Stimulated activated CD8-positive, alpha-beta memory T cell treated with anti-CD3 and anti-CD28 coated beads, Interleukin-15, amount 100 ng/mL, for 1 hour (primary cell): Measurements from ENCODE around the gene P2RX4.
"Not testable (repeated sequence)": the region's sequence is repeated elsewhere in the genome, so short reads cannot be mapped to it uniquely, and the experiment has no call there.

Source experiments
- DNase-seq: peaks from one replicate; pipeline ENCODE4 v3.0.0-alpha.2; 2020; ENCODE audit warnings: low read depth

Gene P2RX4

DNA sequence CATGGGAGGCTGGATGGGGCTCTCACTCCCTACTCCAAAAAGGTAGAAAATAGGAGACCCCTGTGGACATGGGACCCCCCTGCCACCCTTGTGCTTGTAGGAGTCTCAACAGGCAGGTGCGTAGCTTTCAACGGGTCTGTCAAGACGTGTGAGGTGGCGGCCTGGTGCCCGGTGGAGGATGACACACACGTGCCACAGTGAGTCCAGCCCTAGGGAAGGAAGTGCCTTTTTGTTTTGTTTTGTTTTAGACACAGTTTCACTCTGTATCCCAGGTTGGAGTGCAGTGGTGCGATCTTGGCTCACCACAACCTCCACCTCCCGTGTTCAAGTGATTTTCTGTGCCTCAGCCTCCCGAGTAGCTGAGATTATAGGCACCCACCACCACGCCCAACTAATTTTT, 12.9 kb downstream of the P2RX4 start:
- DNase-seq, result no peak

DNA sequence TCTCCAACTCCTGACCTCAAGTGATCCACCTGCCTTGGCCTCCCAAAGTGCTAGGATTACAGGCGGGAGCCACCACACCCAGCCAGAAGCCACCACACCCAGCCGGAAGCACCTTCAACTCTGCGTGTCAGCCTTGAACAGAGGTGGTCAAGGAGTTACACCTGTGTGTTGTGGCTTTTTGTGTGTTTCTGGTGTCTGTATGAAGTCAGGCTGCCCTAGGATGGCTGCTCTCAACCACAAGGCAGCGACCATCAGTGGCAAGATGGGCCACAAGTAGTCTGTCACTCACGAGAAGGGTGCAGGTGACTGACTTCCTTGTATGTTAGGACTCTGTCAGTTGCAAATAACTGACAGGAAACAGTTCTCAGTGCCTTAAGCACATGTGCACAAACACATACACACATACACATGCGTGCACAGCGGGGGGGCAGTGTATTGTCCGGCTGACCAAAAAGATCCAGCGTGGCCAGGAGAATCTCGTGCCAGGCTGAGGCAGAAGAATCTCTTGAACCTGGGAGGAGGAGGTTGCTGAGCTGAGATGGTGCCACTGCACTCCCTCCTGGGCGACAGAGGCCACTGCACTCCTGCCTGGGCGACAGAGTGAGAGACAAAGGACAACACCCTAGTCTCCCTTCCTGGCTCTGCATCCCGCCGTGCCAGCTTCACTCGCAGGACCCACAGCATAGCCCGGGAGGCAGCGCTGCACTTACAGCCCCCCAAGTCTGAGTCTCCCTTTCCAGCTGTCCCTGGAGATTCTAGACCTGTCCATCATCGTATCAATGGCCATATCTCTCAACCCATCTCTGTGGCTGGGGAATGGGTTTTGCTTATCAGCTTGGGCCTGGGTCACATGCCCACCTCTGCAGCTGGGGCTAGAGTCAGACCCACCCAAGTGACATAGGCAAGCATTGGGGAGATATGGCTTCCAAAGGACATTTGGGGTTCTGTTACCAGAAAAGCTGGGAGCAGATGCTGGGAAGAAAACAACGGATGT, 13.7 kb downstream of the P2RX4 start:
- no peak for DNase-seq

DNA sequence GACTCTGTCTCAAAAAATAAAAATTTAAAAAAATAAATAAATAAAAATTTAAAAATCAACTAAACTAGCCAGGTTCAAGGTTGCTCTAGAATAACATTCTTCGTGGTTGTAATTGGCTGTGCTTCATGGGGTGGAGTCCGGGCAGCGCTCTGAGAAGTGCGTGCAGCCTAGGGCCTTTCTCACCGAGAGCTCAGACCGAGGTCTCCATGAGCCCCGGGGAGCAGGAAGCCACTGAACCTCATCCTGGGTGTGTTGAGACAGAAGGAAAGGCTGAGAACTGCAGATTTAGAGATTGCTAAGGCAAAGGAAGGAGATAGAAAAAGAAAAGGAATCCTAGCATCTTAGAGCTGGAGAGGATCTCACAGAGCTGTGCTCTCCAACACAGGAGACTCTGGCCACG, 14.7 kb downstream of the P2RX4 start:
- no peak for DNase-seq

DNA sequence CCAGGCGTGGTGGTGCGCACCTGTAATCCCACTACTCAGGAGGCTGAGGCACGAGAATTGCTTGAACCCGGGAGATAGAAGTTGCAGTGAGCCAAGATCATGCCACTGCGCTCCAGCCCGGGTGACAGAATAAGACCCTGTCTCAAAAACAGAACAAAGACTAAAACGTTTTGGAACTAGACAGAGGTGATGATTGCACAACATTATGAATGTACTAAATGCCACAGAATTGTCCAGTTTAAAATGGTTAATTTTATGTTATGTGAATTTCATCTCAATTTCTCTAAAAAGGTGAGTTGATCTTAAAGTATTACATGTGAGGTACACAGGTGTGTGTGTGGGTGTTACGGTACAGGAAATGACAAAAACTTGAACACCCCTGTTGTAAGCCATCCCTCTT, 16.5 kb downstream of the P2RX4 start:
- DNase-seq, result no peak

DNA sequence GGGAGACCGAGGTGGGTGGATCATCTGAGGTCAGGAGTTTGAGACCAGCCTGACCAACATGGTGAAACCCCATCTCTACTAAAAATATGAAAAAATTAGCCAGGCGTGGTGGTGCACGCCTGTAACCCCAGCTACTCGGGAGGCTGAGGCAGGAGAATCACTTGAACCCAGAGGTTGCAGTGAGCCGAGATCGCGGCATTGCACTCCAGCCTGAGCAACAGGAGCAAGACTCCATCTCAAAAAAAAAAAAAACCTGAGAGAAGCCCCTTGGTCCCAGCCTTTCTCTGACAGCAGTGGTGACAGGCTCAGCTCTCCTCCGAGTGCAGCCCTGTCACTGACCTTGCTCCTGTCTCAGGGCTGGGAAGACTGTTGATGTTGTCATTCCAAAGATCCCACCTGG, 16.9 kb downstream of the P2RX4 start:
- DNase-seq, result not testable (repeated sequence)

DNA sequence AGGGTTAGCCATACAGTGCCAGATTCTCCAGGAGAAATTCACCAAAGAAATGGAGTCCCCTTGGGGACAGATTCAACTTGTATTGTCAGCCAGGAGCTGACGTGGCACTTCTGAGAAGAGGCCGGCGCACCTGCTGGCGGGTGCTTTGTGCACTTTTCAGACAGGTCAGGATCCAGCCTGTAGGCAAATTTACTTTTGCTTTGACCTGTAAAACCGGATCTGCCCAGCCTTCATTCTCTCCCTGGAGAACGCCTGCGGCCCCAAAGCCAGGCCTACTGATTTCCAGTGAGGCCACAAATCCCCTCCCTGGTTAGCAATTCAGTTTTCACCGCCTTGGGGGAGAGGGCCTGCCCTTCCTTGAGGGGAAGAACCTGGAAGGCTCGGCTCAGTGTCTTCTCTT, 17.4 kb downstream of the P2RX4 start:
- no peak for DNase-seq

DNA sequence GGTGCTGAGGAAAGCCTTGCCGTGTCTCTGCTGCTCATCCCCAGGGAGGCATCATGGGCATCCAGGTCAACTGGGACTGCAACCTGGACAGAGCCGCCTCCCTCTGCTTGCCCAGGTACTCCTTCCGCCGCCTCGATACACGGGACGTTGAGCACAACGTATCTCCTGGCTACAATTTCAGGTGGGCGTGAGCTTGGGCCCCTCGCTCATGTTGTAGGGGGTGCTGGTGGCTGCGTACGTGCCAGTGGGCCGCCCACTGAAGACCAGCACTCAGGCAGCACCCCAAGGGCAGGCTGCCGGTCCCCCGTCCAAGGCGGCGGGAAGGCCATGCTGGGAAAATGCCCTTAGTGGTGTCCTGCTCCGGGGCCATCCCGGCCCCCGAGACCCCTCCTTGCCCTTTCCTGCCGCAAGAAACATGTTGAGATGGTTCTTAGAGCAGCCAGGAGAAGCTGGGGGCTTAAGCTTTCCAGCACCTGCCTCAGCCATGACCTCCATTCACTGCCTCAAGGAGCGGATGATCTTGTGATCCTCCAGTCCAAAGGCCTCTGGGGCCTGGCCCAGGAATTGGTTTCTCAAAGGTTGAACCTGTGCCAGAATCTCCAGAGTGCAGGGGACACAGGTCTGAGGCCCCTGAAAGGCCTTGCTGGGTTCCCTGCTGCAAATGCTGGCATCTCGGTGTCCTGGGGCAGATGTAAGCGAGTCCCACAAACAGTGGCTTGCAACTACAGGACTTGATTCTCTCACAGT, 19.2 kb downstream of the P2RX4 start:
- DNase-seq, result no peak

DNA sequence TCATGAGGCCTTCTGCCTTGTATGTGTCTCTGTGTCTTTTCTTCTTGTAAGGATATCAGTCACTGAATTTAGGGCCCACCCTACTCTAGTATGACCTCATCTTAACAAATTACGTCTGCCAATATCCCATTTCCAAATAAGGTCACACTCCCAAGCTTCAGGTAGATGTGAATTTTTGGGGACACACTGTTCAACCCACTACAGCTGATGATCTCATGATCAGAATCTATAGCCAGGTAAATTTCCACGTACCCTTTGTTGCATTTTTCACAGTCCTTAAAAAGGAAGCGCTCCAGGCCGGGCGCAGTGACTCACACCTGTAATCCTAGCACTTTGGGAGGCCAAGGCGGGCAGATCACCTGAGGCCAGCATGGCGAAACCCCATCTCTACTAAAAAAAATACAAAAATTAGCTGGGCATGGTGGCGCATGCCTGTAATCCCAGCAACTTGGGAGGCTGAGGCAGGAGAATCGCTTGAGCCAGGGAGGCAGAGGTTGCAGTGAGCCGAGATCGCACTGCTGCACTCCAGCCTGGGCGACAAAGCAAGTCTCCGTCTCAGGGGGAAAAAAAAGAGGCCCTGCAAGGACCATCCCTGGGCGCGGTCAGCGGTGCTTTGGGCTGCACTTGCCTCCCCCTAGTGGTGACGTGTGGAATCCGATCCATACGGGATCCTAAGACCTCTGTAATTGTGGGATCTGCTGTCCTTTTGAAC, 20.1 kb downstream of the P2RX4 start:
- not testable (repeated sequence) for DNase-seq

DNA sequence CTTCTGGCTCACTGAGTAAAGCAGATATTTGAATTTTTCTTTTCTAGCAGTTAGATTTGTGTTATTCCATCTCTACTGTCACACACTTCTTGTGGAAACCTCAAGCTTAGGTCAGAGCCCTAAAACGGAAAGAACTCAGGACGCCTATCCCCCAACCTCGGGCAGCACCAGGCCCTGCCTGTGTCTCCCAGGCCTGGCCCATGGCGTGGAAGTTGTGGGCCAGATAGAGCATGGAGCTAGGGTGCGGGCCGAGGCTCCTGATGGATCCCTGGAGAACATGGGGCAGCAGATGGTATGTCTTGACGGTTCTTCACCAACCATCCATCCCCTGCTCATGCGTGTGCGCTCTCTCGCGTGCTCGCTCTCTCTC, 20.6 kb downstream of the P2RX4 start:
- DNase-seq, result no peak

DNA sequence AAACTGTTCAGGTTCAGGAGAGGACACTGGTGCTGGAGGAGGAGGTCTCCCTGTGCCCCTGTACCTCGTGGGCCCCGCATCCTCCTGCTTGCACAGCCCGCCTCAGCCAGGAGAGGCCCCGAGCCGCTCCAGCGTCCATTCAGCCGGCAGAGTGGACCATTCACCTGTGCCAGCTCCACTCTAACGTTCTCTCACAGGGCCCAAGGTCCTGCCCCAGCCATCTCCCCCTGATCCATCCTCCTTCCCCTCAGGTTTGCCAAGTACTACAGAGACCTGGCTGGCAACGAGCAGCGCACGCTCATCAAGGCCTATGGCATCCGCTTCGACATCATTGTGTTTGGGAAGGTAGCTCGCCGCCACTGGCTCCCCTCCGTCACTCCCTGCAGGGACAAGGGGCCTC, 22.2 kb downstream of the P2RX4 start:
- no peak for DNase-seq

DNA sequence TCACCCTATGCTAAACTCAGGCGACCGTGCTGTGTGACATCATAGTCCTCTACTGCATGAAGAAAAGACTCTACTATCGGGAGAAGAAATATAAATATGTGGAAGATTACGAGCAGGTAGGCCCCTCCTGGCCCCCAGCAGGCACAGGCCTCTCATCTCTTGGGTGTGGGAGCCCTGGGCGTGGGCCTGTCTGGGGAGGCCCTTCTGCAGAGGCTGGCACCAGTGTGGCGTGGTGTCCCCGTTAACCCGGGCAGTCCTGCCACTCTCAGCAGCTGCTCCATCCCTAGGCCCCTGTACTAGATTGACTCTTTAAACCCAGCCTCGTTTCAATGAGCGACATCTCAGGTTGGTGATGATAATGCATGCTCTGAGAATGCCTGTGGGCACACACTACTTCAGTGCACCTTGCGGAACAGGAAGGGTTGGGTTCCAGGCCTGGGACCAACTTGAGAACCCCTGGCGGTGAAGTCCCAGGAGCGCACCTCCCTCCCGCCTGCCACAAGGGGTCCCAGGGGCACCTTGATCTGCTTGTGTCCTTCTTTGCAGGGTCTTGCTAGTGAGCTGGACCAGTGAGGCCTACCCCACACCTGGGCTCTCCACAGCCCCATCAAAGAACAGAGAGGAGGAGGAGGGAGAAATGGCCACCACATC, 23.2 kb downstream of the P2RX4 start:
- no peak for DNase-seq

DNA sequence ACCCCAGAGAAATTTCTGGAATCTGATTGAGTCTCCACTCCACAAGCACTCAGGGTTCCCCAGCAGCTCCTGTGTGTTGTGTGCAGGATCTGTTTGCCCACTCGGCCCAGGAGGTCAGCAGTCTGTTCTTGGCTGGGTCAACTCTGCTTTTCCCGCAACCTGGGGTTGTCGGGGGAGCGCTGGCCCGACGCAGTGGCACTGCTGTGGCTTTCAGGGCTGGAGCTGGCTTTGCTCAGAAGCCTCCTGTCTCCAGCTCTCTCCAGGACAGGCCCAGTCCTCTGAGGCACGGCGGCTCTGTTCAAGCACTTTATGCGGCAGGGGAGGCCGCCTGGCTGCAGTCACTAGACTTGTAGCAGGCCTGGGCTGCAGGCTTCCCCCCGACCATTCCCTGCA, 23.7 kb downstream of the P2RX4 start:
- no peak for DNase-seq

DNA sequence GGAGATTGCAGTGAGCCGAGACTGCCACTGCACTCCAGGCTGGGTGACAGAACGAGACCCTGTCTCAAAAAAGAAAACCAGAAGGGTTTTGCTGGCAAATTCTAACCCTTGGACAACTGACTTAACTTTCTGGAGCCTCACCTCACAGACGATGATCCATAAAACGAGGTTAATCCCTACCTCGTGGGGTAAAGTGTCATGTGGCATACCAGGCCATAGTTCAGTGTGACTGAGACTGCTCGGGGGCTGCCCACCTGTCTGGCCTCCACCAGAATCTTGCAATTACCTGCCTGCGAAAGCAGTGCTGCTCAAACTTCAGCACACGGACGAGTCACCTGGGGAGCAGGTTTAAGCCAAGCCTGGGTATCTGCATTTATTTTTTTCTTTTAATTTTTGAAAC, 26.8 kb downstream of the P2RX4 start:
- no peak for DNase-seq

DNA sequence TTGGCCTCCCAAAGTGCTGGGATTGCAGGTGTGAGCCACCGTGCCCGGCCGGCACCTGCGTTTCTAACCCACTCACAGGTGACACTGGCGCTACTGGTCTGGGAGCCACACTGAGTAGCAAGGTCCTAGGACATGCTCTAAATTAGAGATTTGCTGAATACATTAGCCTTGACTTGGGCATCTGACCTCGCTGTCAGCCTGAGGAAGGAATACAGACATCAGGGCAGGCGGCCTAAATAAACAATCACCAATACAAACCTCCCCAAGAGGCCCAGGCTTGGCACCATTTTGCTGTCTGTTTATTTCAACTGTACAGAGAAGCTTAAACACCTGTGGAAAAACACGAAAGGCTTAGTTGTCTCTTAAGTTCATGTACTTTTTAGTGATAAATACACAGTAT, 27.5 kb downstream of the P2RX4 start:
- no peak for DNase-seq

DNA sequence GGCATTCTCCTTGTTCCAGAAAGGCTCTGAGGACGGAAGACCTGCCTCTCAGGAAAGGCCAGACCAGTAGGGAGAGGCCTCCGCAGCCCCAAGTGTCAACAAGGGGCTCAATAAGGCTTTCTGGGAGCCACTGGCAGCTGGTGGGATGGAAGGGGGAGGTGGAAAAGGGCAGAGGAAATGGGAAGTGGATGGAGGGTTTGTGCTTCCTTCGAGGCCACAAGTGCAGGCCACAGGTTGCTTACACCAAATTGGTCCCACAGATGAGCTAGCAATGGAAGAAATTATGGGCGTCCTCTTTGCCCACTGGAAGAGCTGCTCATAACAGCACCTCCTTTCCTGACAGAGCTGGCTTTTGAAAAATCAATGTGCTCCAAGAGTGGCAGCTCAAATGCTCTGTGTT, 28.2 kb downstream of the P2RX4 start:
- no peak for DNase-seq

DNA sequence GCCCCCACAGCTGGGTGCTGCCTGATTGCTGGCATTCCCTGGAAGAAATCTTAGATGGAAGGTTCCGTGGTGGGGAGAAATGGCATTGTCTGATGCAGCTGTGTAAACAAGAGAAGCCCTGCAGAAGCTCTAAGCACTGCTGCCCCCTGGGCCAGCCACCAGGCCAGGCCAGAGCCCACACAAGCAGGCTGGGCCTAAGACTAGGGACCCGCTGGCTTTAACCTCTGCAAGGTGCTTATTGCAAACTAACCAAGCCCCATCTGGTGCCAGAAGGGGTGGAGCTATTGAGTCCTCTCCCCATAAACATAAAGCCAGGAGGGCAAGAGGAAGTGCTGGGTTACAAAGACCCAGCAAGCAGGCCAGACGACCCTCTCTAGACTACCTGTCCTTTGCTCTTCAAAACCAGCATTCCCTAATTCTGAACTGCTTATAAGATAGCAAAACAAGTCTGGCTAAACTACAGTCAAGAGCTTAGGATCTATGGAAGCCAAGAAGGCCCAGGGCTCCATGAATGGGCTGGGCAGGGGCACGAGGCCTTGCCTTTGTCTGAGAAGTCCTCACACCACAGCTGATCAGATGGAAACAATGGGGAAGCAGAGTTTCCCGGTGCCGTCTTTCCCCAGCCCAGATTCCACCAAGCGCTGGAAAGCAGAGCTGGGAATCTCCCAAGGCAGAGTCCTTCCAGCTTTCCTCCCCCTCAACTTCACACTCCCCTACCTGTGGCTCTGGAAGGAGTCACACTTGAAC, 28.8 kb downstream of the P2RX4 start:
- no peak for DNase-seq

DNA sequence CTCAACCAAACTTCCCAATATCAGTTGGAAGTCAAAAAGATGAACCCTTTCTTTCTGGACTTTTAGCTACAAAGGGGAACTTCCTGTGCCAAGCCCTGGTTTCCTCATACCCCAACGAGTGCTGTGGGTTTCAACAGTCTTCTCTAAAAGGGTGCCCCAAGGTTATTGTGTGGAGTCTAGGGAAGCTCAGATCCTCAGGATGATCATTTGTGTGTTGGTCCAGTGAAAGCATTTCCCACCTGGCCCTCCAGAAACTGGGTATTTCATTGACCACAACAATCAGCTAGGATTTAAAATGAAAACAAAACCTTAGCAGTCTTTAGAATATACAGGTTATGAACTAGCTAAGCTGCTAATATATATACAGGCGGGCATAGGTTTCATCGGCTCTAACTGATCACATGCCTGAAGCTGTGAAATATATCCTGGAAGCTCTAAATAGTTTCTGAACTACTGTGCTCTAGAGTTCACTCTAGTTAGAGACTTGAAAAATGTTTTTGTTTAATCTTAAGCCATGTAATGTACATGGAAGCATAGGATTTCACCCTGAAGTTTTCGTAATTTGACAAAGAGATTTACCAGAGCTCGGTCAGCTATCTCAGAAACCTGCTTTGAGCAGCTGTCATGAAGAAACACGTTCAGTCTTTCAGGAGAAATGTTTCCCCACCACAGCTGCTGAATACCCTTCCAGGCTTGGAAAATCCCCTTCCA, 29.6 kb downstream of the P2RX4 start:
- DNase-seq, result no peak

DNA sequence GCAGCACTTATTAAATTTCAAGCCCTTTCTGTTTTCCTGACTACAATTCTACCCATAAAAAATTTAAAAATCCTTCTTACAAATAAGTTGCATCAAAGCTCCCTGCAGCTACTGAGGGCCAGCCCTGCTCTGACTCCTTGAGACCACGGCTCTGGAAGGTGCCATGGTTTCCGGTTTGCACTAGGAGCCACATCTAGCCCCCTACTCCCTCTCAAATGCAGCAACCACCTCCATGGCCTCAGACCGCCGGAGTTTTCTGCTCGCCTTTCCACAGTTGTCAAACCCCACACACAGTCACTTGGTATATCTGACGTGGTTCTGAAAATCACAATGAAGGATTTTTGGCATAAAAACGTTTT, 30.1 kb downstream of the P2RX4 start:
- DNase-seq, result no peak

DNA sequence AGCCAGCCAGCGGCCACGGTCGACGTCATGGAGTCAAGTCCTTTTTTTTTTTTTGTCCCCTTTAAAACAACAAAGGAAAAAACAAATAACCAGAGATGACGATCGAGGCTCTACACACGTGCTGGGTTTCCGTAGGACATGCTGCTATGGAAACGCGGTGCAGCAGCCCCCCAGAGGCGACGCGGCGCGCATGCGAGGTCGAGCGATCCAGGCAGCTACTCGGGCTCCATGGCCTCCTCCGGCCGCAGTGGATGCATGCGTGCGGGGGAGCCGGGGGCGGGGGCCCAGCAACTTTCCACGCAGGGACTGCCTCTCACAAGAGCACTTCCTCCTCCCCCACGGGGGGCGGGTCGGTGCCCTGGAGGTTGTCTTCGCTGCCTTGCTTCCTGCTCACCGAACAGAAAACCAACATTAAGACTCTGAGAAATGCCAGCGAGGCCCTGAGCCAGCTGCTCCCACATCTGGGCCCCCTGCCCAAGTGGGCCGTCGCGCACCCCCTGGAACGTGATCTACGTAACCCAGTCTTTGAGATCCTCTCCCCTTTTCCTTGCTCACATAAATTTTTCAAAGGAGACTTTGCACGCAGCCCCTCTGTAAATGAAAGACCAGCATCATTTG, 30.7 kb downstream of the P2RX4 start:
- DNase-seq, result peak; percentile 85

DNA sequence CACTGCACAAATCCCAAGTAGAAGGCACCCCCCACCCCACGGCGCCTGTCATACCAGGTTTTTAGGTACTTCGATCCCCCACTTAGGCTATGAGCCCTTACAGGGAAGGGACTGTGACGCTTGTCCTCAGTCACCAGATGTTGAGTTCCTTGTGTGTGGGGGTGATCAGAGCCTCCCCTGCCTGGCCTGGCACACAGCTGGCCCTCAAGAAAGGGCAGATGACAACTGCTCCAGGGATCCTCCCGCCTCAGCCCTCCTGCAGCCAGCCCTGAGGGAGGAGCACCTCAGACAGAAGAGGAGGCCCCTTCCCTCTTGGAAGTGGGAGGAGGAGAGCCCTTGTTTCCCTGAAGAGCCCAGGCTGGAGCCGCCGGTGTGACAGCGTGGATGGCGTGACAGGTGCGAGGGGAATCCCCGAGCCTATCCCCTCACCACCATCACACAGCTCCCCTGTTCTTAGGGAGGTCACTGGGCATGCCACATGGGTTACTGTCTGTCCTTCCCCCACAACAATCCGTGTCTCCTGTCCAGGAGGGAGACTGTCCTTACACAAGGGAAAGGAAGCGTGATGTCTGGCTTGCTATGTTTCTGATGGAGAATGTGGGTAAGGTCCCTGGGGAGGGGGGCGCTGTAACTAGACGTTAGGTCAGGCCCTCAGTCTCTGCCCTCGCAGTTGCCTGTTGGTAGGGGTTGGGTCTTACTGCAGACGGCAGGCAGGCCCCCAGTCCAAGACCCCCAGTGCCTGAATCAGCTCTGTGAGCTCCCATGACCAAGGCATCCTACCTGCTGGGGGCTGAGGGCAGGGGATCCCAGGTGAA, 31.4 kb downstream of the P2RX4 start:
- DNase-seq, result no peak
